ENCODE data around the gene SPOP.

Gene SPOP

GRCh38 chr17:49575679-49576087 is 102.2 kb downstream of the SPOP start, which contains the start of gene NXPH3:
Gene NXPH3, plus strand, starts transcription at chr17:49575871. Its CDS starts 349 bp downstream, at chr17:49576220.
- peak; percentile 32 for TF ChIP-seq CTCF (conservative IDR thresholded peaks at IDR 0.05; ENCODE audit: low read depth, low read length)
- DNase-seq (ENCODE audit: low read depth), result peak; percentile 40
- peak within 1 kb of the TSS; percentile 60 for H3K4me3 ChIP-seq (ENCODE audit: low read depth, low read length)

DNA sequence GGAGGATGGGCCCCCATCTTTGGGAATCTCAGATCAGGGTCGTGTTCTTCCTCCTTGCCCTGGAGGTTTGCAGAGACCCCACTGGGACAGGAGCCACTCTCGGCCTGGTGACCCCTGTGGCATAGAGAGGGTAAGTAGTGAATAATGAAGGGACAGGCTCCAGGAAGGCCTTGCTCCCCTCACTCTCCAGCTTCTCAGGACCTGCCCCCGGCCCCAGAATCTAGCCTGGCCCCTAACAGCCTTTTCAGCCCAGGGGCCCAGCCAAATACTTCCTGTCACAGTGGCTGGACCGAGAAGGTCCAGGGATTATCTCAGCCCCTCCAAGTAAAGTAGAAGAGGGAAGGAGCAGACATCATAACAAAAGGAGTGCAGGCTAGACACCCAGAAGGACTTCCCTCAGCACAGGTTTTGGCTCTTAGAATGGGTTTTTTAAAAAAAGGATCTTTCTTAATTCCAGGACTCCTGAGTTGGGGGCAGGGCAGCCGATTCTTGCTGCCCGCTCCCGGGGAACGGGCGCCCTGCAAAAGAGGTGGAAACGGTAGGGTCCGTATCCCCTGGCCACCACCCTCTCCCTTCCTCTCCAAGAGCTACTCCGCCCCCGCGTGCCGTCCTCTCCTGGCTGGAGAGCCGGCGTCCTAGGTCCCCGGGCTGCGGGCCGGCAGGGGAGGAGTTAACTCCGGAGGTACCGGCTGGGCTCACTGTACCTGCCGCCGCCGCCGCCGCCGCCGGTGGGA is 102.8 kb downstream of the SPOP start:
- DNase-seq (ENCODE audit: low read depth), result no peak
- no peak for TF ChIP-seq CTCF (conservative IDR thresholded peaks at IDR 0.05; ENCODE audit: low read depth, low read length)
- peak overlapping the region; percentile 26 for H3K4me3 ChIP-seq (ENCODE audit: low read depth, low read length)

- no peak for TF ChIP-seq CTCF (conservative IDR thresholded peaks at IDR 0.05; ENCODE audit: low read depth, low read length)
- DNase-seq (ENCODE audit: low read depth), result no peak
- H3K4me3 ChIP-seq (ENCODE audit: low read depth, low read length), result no peak overlapping the region
Measured at GRCh38 chr17:49574323-49574781, 103.5 kb downstream of the SPOP start.

DNA sequence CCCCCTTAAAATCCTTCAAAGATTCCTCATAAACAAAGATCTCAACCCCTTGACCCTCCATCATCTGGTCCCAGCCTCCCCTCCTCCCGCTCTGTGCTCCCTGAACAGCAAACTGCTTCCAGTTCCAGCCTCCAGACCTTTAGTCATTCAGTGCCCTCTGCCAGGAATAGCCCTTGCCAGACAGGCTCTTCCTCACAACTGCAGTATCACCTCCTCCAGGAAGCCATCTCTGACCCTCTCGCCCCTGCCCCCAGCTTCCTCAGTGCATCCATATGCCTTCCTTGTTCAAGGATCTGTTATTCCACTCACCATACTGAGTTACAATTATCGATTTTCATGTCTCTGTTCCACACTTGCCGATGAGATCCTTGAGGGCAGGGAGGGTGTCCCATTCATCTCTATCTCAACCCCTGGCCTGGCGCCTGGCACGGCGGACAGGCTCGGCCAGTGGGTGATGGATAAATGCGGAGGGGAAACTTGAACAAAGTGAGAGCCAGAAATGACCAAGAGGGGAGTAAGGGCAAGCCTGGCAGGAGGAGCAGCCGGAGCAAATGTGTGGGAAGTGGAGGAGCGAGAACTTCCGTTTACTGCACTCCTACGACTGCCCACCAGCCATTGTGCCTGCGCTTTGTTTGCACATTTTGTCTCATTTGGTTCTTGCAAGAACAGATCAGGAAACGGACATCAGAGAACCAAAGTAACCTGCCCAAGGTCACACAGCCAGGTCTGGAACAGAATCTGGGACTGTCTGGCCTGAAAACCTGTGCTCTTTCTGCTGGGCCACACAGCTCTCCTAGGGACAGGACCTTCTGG is 104.2 kb downstream of the SPOP start:
- DNase-seq (ENCODE audit: low read depth), result no peak
- H3K4me3 ChIP-seq (ENCODE audit: low read depth, low read length), result no peak overlapping the region
- TF ChIP-seq CTCF (conservative IDR thresholded peaks at IDR 0.05; ENCODE audit: low read depth, low read length), result no peak

DNA sequence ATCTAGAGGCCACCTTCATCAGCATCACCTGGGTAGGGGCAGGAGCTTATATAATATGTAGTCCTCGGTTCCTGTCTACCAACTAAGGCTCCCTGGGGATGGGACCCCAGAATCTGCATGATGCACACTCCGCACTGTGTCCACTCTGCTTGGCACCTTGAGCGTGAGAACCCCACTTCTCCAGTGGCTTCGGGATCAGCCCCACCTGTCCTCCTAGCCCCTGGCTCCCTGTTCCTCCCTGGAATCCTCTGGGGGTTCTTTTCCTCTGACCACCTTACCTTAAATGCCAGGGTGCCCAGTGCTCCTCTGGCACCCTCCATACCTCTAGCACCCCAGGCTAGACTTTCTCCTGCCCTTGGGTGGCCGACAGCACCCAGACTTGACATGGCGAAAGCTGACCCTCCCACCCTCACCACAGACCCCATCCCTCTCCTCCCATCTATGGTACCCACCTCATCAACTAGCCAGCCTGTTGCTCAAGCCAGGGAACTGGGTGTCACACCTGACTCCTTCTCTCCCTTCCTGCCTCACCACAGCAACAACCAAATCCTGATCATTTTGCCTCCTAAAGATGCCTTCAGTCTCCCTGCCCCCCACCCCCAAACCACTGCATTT is 105.0 kb downstream of the SPOP start:
- TF ChIP-seq CTCF (conservative IDR thresholded peaks at IDR 0.05; ENCODE audit: low read depth, low read length), result no peak
- H3K4me3 ChIP-seq (ENCODE audit: low read depth, low read length), result no peak overlapping the region
- no peak for DNase-seq (ENCODE audit: low read depth)

DNA sequence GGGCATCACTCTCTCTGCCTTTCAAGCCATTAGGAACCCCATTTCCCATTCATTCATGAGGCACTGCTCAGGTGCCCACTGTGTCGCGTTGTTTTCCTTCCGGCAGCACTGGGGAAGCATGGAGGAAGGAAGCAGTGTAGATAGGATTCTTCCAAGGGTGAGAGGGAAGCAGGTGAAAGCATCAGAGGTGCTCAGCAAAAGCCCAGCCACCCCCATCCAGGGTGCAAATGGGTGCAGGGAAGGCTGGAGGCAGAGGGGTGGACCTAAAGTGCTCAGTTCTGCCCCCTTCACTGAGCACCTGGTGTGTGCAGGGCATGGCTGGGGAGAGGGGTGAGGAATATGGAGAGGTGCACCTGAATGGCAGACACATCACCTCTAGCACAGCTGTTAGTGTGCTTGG is 105.7 kb downstream of the SPOP start:
- no peak overlapping the region for H3K4me3 ChIP-seq (ENCODE audit: low read depth, low read length)
- TF ChIP-seq CTCF (conservative IDR thresholded peaks at IDR 0.05; ENCODE audit: low read depth, low read length), result no peak
- no peak for DNase-seq (ENCODE audit: low read depth)

Measured in choroid plexus epithelial cell (primary cell).